ENCODE data around the gene ZSCAN1. TPM values are rescaled to one million over a fixed set of nuclear protein-coding genes. Genes with fewer than 3 reads are reported as not detected.

Gene ZSCAN1
- total RNA-seq, 3 donors from 2014 or later (not counting 1 experiment from before 2014, with no cell fraction given) = not detected

DNA sequence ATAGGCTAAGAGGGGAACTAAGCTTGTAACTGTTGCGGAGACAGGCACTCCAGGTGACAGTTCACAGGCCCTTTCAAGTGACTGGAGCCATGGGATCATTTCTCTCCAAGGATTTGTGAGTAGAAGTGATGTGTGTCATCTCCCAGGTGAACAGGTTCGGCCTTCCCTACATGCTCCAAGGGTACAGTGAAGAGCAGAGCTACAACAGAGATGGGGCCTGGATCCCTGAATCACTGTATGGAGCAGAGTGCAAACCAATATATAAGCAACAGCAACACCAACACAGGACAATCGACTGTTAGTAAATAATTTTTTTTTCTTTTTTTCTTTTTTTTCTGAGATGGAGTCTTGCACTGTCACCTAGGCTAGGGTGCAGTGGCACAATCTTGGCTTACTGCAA, 49.2 kb downstream of the ZSCAN1 start:
- Histone ChIP-seq H3K27me3 (ENCODE audit: control insufficient read depth, insufficient read depth, low read length) (no peaks in the 10 kb centered on the region), H3K4me1 (ENCODE audit: control insufficient read depth, insufficient read depth, low read length) (no peaks in the 10 kb centered on the region), H3K4me3 (ENCODE audit: low read length) (no peak overlapping the region), H3K9me3 (ENCODE audit: control insufficient read depth, insufficient read depth, low read length) (peaks cover 74% of the 10 kb centered on the region), H3K36me3 (ENCODE audit: control insufficient read depth, insufficient read depth, low read length) (no peaks in the 10 kb centered on the region), H3K27ac (ENCODE audit: low read length) (no peak overlapping the region)
- H3K4me1 Mint-ChIP-seq = no peaks in the 10 kb centered on the region
- DNase-seq (no peak), ATAC-seq (no peak)
- H3K27ac Mint-ChIP-seq = no peak overlapping the region
- H3K36me3 Mint-ChIP-seq = peaks cover 21% of the 10 kb centered on the region
- WGBS (ENCODE audit: insufficient coverage) = 87% methylated on average over 3 of the region's 3 CpGs
- H3K27me3 Mint-ChIP-seq (ENCODE audit: low read depth in 2 of 2) = no peaks in the 10 kb centered on the region
- H3K4me3 Mint-ChIP-seq = no peak overlapping the region
- intact Hi-C loops (cut with micrococcal nuclease) = no loop called here
- peaks cover 8 to 12% of the 10 kb centered on the region in 2 donors for H3K9me3 Mint-ChIP-seq
- no peak for TF ChIP-seq CTCF (IDR thresholded peaks at IDR 0.05)

DNA sequence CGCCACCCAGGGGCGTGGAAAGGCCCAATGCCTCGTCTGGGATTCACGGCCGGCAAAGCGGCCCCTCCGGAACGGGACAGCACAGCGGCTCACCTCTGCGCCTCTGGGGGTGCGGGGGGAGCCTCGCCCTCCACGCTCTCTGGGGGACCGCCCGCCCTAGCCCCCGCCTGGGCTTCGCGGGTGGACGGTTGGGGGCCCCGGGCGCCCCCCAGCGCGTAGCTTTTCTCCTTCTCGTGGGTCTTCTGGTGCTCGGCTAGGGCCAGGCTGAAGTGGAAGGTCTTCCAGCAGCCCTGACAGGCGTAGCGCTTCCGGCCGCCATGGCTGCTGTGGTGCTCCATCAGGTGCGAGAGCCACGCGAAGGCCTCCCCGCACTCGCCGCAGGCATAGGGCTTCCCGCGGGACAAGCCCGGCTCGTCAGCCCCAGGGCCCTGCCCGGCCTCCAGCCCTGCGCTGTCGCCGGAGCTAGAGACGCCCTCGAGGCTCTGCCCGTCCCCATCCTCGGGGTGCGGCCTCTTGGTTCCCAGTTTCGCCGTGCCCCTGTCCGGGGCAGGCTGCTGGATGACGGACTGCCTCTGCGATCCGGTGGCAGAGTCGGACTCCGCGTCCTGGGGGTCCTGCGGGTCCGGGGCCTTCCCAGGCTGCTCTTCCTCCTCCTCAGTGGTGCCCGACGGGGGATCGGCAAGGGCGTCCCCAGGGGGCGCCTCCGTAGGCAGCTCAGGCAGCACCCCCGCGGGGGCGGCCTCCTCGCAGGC, 50.9 kb downstream of the ZSCAN1 start:
- H3K4me1 ChIP-seq (ENCODE audit: control insufficient read depth, insufficient read depth, low read length) = no peaks in the 10 kb centered on the region
- WGBS (ENCODE audit: insufficient coverage) = 97% methylated on average over 69 of the region's 69 CpGs
- intact Hi-C loops (cut with micrococcal nuclease) = no loop called here
- no peak overlapping the region for H3K27ac ChIP-seq (ENCODE audit: low read length)
- Mint-ChIP-seq H3K4me1 (no peaks in the 10 kb centered on the region), H3K4me3 (no peak overlapping the region), H3K27ac (no peak overlapping the region), H3K27me3 (ENCODE audit: low read depth in 2 of 2) (no peaks in the 10 kb centered on the region), H3K9me3 (peaks cover 8 to 12% of the 10 kb centered on the region in 2 donors), H3K36me3 (peaks cover 21% of the 10 kb centered on the region)
- ATAC-seq = no peak
- TF ChIP-seq CTCF (IDR thresholded peaks at IDR 0.05) = no peak
- no peaks in the 10 kb centered on the region for H3K27me3 ChIP-seq (ENCODE audit: control insufficient read depth, insufficient read depth, low read length)
- no peaks in the 10 kb centered on the region for H3K36me3 ChIP-seq (ENCODE audit: control insufficient read depth, insufficient read depth, low read length)
- no peak overlapping the region for H3K4me3 ChIP-seq (ENCODE audit: low read length)
- peaks cover 66% of the 10 kb centered on the region for H3K9me3 ChIP-seq (ENCODE audit: control insufficient read depth, insufficient read depth, low read length)
- no peak for DNase-seq

DNA sequence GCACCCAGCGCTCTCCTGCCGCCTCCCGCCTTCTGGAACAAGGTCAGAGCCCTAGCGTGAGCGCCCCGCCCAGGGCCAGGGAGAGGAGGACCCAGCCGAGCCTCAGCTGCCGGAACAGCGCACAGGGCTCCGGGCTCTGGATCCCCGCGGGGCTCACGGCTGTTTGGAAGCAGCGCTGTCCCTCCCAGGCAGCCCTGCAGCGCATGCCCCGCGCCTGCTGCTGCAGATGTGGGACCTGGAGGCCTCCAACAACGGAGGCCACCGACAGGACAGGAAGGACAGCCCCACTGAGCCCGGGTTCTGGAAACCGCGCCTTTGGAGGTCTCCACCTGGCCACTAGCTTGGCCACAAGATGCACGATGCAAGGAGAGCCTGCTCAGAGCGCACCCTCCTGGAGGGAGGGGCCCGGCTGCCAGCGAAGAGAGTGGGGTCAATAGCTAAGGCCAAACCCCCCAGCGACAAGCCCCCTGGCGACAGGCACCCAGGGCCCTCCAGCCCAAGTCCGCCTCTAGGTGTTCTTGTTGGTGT, 51.6 kb downstream of the ZSCAN1 start:
- 95% methylated on average over 29 of the region's 29 CpGs for WGBS (ENCODE audit: insufficient coverage)
- ATAC-seq = no peak
- no peak overlapping the region for H3K27ac ChIP-seq (ENCODE audit: low read length)
- no peaks in the 10 kb centered on the region for H3K4me1 ChIP-seq (ENCODE audit: control insufficient read depth, insufficient read depth, low read length)
- peaks cover 5 to 12% of the 10 kb centered on the region in 2 donors for H3K9me3 Mint-ChIP-seq
- no peaks in the 10 kb centered on the region for H3K36me3 ChIP-seq (ENCODE audit: control insufficient read depth, insufficient read depth, low read length)
- intact Hi-C loops (cut with micrococcal nuclease) = no loop called here
- DNase-seq = no peak
- peaks cover 68% of the 10 kb centered on the region for H3K9me3 ChIP-seq (ENCODE audit: control insufficient read depth, insufficient read depth, low read length)
- H3K4me3 ChIP-seq (ENCODE audit: low read length) = no peak overlapping the region
- TF ChIP-seq CTCF (IDR thresholded peaks at IDR 0.05) = no peak
- no peaks in the 10 kb centered on the region for H3K4me1 Mint-ChIP-seq
- no peaks in the 10 kb centered on the region for H3K27me3 Mint-ChIP-seq (ENCODE audit: low read depth in 2 of 2)
- no peaks in the 10 kb centered on the region for H3K27me3 ChIP-seq (ENCODE audit: control insufficient read depth, insufficient read depth, low read length)
- no peak overlapping the region for H3K27ac Mint-ChIP-seq
- no peak overlapping the region for H3K4me3 Mint-ChIP-seq
- H3K36me3 Mint-ChIP-seq = peaks cover 16% of the 10 kb centered on the region

All from natural killer cell (primary cell).